Endothelial cell of umbilical vein (primary cell): ENCODE data around the gene SUDS3. TPM values are rescaled to one million over a fixed set of nuclear protein-coding genes. Genes with fewer than 3 reads are reported as not detected.

Experiments
- BruUV-seq: library from RNA; stranded (reverse); fragments of 400-500 nt; replicated peaks from 2 replicates; lab custom pipeline; 2021; lab: Mats Ljungman, UMichigan
- CTCF ChIA-PET: fragments of 300-600, 350-600 bp; sonication (Branson Sonifier 250); formaldehyde crosslinking; loops from one replicate; lab custom pipeline; 2021; ENCODE audit warnings: antibody characterized with exemption, inconsistent platforms; lab: Charles Lee
- POLR2A ChIA-PET: fragments of 300-600, 350-600 bp; sonication (Branson Sonifier 250); formaldehyde crosslinking; loops from one replicate; lab custom pipeline; 2021; ENCODE audit warnings: antibody characterized with exemption, inconsistent platforms; lab: Charles Lee
- DNase-seq: peaks from one replicate; pipeline ENCODE4 v3.0.0-alpha.2; 2011; ENCODE audit warnings: low read depth, low spot score
- FAIRE-seq: peaks from 2 replicates; lab custom pipeline; 2011; peaks lifted over from hg19 to GRCh38; lab: Jason Lieb, UNC
- H2AFZ ChIP-seq: 2 replicates; pipeline ENCODE4 v1.6.0; 2012; ENCODE audit warnings: low read depth, low read length, control low read depth, inconsistent platforms
- H3K27ac ChIP-seq: 2 replicates; pipeline ENCODE4 v1.5.1; 2011; ENCODE audit warnings: low read depth, mild to moderate bottlenecking, control low read depth, low read length, moderate library complexity; ENCODE audit not compliant: insufficient read depth
- H3K27me3 ChIP-seq, 2 experiments: 2 replicates each; pipeline versions ENCODE4 v1.6.0 to v1.6.1; 2011; ENCODE audit warnings: low read length in 2 of 2, mixed read lengths in 1 of 2; ENCODE audit not compliant: control insufficient read depth in 2 of 2, insufficient read depth in 2 of 2
- H3K36me3 ChIP-seq, 2 experiments: 2 replicates in 1 of 2; 3 replicates in 1 of 2; pipeline ENCODE4 v1.5.1; 2011; ENCODE audit warnings: low read length in 2 of 2, mild to moderate bottlenecking in 1 of 2, moderate library complexity in 1 of 2; ENCODE audit not compliant: control insufficient read depth in 2 of 2, insufficient read depth in 2 of 2; ENCODE audit errors: extremely low read depth in 1 of 2
- H3K4me1 ChIP-seq: 3 replicates; pipeline ENCODE4 v1.5.1; 2011; ENCODE audit warnings: mild to moderate bottlenecking, low read length; ENCODE audit not compliant: control insufficient read depth, insufficient read depth; ENCODE audit errors: extremely low read depth
- H3K4me2 ChIP-seq: 2 replicates; pipeline ENCODE4 v1.6.1; 2011; ENCODE audit warnings: low read length, control low read depth, mixed read lengths; ENCODE audit not compliant: insufficient read depth
- H3K4me3 ChIP-seq, 3 experiments: fragments of 200-600 bp in 1 of 3; sonication (generic), shearing (Covaris generic) in 1 of 3; replicated peaks in 1 of 3; 2 replicates each; pipeline ENCODE4 v1.5.1; 2011 to 2016; ENCODE audit warnings: control low read depth in 3 of 3, low read length in 3 of 3, mild to moderate bottlenecking in 2 of 3, inconsistent platforms in 1 of 3, low read depth in 1 of 3, moderate library complexity in 1 of 3; ENCODE audit not compliant: insufficient read depth in 1 of 3
- H3K79me2 ChIP-seq: 2 replicates; pipeline ENCODE4 v1.6.0; 2012; ENCODE audit warnings: low read length, inconsistent platforms; ENCODE audit not compliant: control insufficient read depth, insufficient read depth
- H3K9ac ChIP-seq: replicated peaks from 2 replicates; pipeline ENCODE3; 2011; ENCODE audit warnings: low read length, control low read depth; ENCODE audit not compliant: insufficient read depth; ENCODE audit errors: extremely low read depth
- H3K9me1 ChIP-seq: replicated peaks from 3 replicates; pipeline ENCODE4 v1.6.0; 2011; ENCODE audit warnings: mild to moderate bottlenecking, low read length; ENCODE audit not compliant: control insufficient read depth, insufficient read depth; ENCODE audit errors: extremely low read depth
- H3K9me3 ChIP-seq: replicated peaks from 2 replicates; pipeline ENCODE4 v1.5.1; 2012; ENCODE audit warnings: low read length, inconsistent platforms; ENCODE audit not compliant: control insufficient read depth, insufficient read depth
- H4K20me1 ChIP-seq: replicated peaks from 2 replicates; pipeline ENCODE3; 2011; ENCODE audit warnings: mild to moderate bottlenecking, low read length; ENCODE audit not compliant: control insufficient read depth, insufficient read depth; ENCODE audit errors: extremely low read depth
- CTCF ChIP-seq, 2 donors: IDR thresholded peaks; 1 replicate in 1 of 2; 2 replicates in 1 of 2; pipeline ENCODE4 v1.5.1; 2011; ENCODE audit warnings: low read length in 2 of 2, mild to moderate bottlenecking in 2 of 2, moderate library complexity in 2 of 2, control low read depth in 1 of 2, inconsistent platforms in 1 of 2, low read depth in 1 of 2; ENCODE audit not compliant: insufficient read depth in 1 of 2; ENCODE audit errors: extremely low read depth in 1 of 2
- EZH2 ChIP-seq: IDR thresholded peaks from 2 replicates; pipeline ENCODE4 v1.6.1; 2012; ENCODE audit warnings: borderline replicate concordance, low read depth, mild to moderate bottlenecking, moderate library complexity, low read length, inconsistent platforms; ENCODE audit not compliant: severe bottlenecking
- FOS ChIP-seq: IDR thresholded peaks from 2 replicates; pipeline ENCODE4 v1.6.1; 2011; ENCODE audit warnings: mild to moderate bottlenecking, low read length, moderate library complexity, borderline replicate concordance; ENCODE audit not compliant: insufficient read depth
- GATA2 ChIP-seq: IDR thresholded peaks from 2 replicates; pipeline ENCODE4 v1.7.0; 2011; ENCODE audit warnings: low read depth, mild to moderate bottlenecking, moderate library complexity, mixed read lengths, low read length; ENCODE audit not compliant: insufficient read length, insufficient read depth
- JUN ChIP-seq: IDR thresholded peaks from 2 replicates; pipeline ENCODE4 v1.6.1; 2011; ENCODE audit warnings: borderline replicate concordance, low read depth; ENCODE audit not compliant: insufficient read length, insufficient read depth
- MYC ChIP-seq: IDR thresholded peaks from one replicate; pipeline ENCODE4 v1.6.1; 2011; ENCODE audit warnings: mild to moderate bottlenecking, low read depth, low read length
- POLR2A ChIP-seq: IDR thresholded peaks from 2 replicates; pipeline ENCODE4 v1.6.1; 2012; ENCODE audit warnings: low read depth, mild to moderate bottlenecking, control low read depth, low read length
- POLR2AphosphoS5 ChIP-seq: IDR thresholded peaks from 2 replicates; pipeline ENCODE4 v1.6.1; 2012; ENCODE audit warnings: low read depth, mild to moderate bottlenecking, control low read depth, low read length, moderate library complexity; ENCODE audit not compliant: insufficient read depth
- dilution Hi-C: fragments of 300-500 bp; cut with MboI; formaldehyde crosslinking; loops from one replicate; pipeline ENCODE4 v1.15.0; 2019; ENCODE audit warnings: low sequenced_read_pairs; ENCODE audit not compliant: extremely low pct_ligation_motif_present
- intact Hi-C: fragments of 100-400 bp; cut with micrococcal nuclease; formaldehyde crosslinking; loops from one replicate; pipeline ENCODE4 v1.10.0; 2022
- polyA plus RNA-seq, 4 experiments: library from polyadenylated mRNA; depleted of rRNA in 3 of 4; stranded (reverse) in 3 of 4; unstranded in 1 of 4; fragments of >200 nt; gene quantifications; 2 replicates each; pipeline versions ENCODE4 v1.2.1 to v1.2.3, GENCODE V29; 2011 to 2012; ENCODE audit warnings: missing spikeins in 1 of 4
- total RNA-seq: library from RNA; stranded (reverse); gene quantifications from 2 replicates; pipeline ENCODE4 v1.2.3, GENCODE V29; 2021
- TF ChIP-seq, protein P1 (sequence below): IDR thresholded peaks from 2 replicates; pipeline ENCODE4 v1.6.1; 2011; ENCODE audit not compliant: insufficient read depth, insufficient read length

The SUDS3 gene
- total and polyA plus RNA-seq, 2 donors (not counting 3 experiments of a cell fraction or from before 2014, with no cell fraction given): 16.9 to 27.4 TPM

DNA sequence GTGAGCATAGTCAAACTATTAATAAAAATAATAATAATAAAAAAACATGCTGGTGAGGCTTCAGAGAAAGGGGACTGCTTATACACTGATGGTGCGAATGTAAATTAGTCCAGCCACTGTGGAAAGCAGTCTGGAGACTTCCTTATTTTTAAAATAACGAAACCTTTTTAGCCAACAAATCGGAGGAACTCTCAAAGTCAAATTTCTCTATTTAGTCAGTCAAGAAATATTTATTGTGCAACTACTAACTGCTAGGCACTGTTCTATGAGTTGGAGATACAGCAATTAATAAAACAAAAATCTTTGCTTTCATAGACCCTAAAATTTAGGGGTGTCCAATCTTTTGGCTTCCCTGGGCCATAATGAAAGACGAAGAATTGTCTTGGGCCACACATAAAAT is 14.5 kb upstream of the SUDS3 start:
- dilution Hi-C loops (no loop called here), intact Hi-C loops (no loop called here)
- Histone ChIP-seq H3K4me2 (no peak overlapping the region), H3K4me3 (no peak overlapping the region), H3K36me3 (no peaks in the 10 kb centered on the region), H3K9me3 (no peaks in the 10 kb centered on the region), H3K79me2 (peaks cover 61% of the 10 kb centered on the region), H3K9me1 (no peaks in the 10 kb centered on the region), H3K4me1 (peaks cover 40% of the 10 kb centered on the region), H4K20me1 (no peaks in the 10 kb centered on the region), H2AFZ (no peak overlapping the region), H3K27me3 (no peaks in the 10 kb centered on the region), H3K27ac (no peak overlapping the region), H3K9ac (no peak overlapping the region)
- FAIRE-seq: no peak
- CTCF ChIA-PET: interaction anchor here (1.7 kb wide), 1 partner anchor 14 kb away, joined by 8 read pairs; the partner anchor contains the start of gene SUDS3
- no TSS peak for BruUV-seq
- POLR2A ChIA-PET: no interaction called here
- no peak for DNase-seq
- TF ChIP-seq, protein P1, sequence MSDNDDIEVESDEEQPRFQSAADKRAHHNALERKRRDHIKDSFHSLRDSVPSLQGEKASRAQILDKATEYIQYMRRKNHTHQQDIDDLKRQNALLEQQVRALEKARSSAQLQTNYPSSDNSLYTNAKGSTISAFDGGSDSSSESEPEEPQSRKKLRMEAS: no peak
- no peak for TF ChIP-seq FOS
- no peak for TF ChIP-seq CTCF (IDR thresholded peaks at IDR 0.05; ENCODE audit: extremely low read depth in 1 of 2, insufficient read depth in 1 of 2, low read depth in 1 of 2, low read length in 2 of 2)
- TF ChIP-seq EZH2: no peak
- no peak for TF ChIP-seq JUN
- TF ChIP-seq MYC: no peak
- no peak for TF ChIP-seq POLR2AphosphoS5
- TF ChIP-seq GATA2: no peak
- no peak for TF ChIP-seq POLR2A
